ENCODE measurements around the gene LRRC8C.

LRRC8C gene

DNA sequence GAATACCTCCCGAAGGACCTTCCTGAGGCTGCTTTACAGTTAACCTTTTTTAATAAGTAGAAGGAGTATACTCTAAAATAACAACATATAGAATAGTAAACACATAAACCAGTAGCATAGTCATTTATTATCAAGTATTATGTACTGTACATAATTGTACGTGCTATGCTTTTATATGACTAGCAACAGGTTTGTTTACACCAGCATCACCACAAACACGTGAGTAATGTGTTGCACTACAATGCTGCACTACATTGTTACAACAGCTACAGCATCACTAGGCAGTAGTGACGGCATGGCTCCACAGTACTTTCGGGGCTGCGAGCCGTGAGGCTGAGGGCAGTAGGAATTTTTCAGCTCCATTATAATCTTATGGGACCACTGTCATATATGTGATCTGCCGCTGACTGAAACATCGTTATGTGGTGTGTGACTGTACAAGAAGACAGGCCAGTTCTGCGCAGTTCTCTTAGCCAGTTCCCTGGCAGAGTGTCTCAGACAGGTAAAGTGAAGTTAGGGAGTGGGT is 105.1 kb downstream of the LRRC8C start:
- no peak for DNase-seq

DNA sequence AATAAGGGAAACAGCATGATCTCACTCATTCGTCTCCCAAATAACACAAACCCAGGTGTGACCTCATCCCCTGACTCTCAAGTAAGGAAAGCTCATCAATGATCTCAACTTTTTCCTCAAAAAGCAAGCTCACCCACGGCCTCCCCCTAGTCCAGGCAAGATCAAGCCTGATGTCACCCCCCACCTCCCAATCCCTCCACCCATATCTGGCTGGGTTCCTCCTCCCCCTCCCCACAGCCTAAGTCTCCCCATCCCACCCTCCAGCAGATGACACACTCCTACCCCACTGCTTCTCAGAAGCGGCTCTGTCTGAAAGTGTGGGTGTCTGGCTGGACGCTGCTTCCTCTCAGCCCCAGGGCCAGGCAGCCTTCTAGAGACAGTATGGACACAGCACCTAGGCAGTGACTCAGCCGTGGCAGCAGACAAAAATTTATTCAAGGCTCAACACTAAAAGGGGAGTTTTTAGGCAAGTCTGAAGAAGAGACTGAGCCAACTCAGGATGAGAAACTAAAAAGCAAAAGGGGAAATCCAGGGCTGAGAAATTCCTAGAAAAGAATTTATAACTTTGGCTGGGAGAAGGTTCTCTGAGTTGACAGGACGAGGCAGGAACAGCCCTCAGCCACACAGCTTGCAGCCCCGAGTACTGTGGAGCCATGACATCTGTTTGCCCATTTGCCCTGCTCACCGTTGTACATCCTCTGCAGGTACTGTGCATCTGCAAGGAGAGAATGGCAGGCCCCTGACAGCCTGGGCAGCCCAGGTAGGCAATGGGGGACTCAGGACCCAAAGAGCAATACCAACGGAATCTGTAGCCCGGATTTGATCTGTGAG is 106.3 kb downstream of the LRRC8C start:
- peak; percentile 70 for DNase-seq

DNA sequence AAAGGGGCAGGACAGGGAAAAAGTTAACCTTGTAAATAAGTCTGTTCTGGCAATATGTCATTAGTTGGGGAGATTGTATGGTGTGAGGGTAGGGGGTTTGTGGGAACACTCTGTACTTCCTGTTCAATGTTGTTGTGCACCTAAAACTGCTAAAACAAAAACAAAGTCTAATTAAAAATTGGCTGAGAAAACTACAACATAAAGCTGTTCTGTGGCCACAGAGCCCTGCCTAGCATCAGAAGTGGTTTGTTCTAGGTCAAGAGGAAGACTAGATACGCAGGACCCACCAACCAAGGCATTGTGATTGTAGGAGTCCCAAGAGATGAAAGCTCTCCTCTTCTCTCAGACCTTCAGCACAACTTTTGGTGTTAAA is 106.9 kb downstream of the LRRC8C start:
- DNase-seq, result no peak

DNA sequence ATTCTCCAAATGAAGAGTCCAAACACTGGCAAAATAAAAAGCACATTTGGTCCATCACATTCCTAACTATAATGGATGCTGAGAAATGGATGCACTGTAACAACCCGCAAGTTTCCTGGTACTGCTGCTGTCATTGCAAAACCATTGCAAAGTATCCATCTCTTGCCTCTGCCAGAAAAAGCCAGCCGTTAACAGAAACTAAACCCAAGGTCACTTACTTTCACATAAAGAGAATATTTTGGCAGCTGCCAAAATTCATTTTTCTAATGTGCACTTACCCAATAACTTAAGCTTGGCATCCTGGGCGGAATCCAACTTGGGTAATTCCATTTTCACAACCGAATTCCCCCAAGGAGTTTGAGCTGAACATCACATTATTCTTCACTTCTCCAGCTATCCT is 110.9 kb downstream of the LRRC8C start:
- no peak for DNase-seq

DNA sequence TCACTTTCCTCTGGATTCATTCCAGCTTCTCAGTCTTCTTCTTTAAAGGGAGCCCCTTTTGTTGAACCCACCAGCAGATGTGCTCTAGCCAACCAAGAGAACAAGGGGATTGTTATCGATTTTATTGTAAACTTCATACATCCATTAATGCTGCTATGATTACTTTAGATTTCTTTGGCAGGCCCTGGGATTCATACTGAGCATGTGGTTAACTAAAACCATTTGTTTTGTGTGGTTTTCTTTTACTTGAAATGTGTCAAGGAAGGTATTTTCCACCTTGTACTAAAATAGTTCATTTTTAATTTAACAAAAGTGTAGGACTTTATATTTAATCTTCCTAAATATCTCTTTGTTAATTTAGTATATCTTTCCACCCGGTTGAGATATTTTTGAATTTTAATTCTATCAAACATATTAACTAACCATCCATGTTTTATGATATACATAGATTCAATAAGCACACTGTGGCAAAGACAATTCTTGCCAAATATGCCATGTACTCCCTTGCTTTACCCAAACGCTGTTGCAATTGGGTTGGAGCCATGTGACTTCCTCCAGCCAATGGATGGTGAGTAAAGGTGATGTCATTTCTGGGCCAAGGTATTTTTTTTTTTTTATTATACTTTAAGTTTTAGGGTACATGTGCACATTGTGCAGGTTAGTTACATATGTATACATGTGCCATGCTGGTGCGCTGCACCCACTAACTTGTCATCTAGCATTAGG is 113.7 kb downstream of the LRRC8C start:
- no peak for DNase-seq

DNA sequence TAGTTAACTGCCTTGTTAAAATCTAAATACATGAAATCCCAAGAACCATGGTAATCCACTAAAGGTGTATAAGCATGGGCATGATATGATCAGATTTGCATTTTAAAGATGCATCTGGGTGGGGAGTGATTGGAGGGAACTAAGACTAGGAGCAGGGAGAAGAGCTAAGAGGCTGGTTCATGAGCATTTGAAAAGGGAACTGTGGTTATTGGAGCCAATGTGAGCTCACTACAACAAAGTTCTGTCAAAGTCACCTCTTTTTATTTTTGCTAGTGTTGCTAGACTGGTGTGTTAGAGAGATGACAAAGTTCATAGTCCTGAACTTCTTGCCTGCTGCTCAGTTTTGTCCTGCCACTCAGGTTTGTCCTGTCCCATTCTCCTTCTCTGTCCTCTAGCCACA is 120.8 kb downstream of the LRRC8C start:
- DNase-seq, result no peak

DNA sequence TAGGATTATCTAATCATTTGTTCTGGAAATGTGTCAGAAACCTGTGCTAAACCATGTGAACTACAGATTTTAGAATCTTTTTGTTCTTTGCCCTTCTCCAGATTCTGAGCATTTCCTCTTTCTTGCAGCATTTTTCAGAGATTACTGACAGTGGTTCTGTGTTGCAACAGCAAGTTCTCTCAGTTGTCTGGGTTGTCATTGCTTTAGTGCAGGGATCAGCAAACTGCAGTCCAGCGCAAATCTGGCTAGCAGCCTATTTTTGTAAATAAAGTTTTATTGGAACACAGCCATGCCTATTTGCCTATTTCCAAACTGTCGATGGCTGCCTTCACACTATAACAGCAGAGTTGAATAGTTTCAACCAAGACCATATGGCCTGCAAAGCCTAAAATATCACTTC is 121.6 kb downstream of the LRRC8C start:
- no peak for DNase-seq

DNA sequence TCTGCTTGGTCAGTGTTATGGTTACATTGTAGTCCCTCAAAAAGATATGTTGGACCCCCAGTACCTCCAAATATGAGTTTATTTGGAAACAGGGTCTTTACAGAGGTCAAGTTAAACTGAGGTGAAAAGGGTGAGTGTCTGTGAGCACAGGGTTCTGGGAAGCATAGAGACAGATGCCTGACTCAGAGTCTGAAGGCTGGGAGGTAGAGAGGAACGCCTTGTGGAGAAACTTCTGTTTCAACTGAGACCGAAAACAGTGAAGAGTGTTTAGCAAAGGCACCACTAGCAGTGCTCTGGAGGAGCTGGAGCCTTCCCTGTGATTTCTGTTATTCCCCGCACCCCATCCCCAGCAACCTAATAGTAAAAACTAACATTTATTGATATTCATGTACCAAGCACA is 122.7 kb downstream of the LRRC8C start:
- no peak for DNase-seq

DNA sequence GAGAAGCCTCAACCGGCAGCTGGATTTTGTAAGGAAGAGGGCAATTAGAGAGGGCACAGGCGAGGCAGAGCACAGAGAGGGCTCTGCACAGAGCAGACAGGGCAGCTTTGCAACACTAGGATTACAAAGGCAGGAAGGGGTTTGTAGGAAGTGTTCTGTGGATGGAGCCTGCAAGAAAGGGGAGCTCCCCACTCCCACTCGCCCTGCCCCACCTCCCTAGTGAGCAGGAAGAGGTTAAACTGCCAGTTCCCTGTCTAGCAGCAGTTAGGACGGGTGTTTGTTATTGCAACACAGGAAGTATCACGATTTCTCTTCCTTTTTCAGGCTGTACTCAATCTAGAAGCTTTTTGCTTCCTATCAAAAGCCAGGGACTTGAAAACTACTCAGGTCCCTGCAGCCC is 124.6 kb downstream of the LRRC8C start:
- DNase-seq, result peak; percentile 76

DNA sequence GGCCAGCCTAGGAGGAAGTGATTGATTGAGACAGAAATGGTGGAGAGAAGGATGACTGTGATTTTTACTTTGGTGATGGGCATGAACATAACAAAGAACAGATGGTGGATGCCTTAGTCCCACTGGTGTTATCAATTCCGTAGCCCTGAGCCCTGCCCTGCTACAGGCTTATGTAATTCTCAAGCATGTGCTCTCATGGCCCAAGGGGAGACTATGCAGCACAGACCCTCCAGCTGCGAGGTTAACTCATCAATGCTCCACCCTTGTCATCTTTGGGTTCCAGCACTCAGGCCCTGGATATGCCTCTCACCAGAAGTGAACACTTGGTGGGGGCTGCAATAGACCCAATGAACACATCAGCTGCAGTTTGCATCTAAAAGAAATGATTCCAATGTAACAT is 125.2 kb downstream of the LRRC8C start:
- no peak for DNase-seq

DNA sequence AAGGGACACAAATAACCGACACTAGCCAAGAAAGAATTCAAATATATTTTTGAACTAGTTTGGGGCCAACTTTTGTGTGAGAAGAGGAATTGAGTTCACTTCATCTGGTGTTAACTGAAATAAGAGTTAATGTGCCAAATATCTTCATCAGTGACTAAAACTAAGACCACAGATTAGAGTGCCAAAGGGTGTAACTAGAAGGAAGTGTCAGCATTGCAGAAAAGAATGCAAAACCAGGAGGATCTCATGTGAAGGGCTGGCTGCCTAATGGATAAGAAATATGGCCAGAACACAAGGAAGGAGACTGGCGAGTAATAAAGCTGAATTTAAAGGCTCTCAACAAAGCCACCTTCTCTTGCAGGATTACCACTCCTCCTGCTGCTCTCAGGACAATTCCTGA is 126.1 kb downstream of the LRRC8C start:
- no peak for DNase-seq

DNA sequence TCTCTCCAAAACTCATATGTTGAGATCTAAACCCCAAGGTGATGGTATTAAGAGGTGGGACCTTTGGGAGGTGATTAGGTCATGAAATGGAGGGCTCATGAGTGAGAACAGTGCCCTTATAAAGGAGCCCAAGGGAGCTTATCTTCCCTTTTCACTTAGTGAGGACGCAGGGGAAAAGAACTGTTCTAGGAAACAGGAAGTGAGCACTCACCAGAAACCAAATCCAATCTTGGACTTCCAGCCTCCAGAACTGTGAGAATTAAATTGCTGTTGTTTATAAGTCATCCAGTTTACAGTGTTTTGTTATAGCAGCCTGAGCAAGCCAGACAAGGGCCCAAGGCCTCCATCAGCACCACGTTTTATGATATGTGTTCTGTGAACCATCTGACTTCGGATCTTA is 127.6 kb downstream of the LRRC8C start:
- no peak for DNase-seq

DNA sequence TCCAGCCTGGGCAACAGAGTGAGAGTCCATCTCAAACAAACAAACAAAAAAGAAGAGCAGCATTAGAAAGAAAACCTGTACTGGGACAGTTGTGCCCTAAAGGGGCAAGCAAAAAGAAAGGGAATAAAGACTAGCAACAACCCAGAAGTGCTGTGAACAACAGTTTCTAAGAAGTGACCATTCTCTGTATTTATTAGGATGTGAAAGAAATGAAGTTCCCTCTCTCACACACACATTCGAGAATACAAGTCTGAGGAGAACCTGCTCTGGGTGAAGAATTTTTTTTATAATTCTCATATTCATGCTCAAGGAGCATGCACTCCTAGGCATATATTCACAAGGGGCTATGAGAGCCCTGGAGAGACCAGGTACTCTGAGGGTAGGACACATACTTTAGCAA is 128.4 kb downstream of the LRRC8C start:
- DNase-seq, result no peak

DNA sequence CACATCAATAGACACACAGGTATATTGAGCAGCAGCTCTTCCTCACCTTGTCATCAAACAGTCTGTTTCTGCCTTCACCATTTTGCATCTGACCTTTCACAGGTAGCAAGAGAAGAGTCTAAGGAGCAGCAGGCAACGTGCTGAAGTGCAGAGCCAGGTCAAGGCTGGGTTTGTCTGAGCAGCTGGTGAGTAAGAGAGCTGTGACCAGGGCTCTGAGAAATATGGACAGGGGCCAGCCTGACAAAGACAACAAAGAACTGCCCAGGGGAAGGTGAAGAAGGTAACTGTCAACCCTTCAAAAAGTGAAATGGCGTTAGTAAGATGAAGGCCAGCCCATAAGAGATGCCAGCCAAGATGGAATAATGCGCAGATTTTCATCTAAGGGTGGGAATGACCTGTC is 129.0 kb downstream of the LRRC8C start:
- no peak for DNase-seq

DNA sequence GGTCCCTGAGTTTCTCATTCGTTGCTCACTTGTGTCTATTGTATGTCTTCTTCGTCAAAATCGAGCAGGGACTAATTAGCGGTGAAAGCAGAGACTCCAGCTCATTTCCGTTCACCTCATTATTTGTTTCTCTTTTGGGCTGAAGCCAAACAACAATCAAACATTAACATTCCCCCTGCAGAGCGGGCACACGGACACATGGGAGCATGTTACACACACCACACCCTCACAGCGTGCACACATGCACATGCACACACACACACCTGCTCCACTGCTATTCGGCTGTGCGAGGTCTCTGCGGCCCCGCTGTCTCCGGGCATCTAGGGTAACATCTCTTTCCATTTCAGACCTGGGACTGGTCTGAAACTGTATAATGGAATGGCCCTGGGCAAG is 129.5 kb downstream of the LRRC8C start:
- DNase-seq, result peak; percentile 27

DNA sequence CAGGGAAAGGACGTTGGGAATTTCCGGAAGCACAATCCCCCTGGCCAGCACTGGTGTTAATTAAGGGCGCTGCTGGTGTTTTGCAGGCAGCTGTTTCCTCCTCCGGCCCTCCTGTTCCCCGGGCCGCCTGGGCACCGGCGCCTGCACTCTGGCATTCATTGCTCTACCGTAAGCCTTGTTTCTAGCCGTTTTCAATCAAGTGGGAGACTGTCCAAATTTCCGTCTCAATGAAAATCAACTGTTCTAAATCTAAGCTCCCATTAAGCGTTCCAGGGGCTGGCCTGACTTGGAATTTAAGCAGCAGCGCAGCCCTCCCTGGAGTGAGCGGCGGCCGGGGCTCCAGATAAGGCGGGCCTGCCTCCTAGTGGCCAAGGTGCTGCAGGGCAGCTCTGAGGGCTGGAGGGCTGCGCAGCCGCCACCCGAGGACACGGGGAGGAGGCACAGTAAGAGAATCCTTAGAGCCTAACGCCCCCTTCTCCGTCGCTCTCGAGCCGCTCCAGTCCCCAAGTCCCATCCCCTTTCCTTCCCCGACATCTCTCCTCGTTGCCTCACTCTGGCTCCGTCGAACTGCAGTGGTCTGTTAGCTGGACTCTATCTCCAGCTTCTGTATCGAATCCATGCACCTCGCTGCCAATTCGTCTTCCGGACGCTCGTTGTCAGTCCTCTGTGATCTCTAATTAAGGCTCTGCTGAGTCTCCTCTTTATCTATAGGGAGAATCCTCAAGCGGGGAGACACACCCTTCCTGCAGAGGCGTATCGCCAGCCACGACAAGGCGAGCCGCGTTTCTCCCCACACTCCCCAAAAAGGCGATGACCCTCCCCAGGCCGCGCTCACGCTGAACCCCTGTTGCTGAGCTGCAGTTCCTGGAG is 130.1 kb downstream of the LRRC8C start:
- peak; percentile 92 for DNase-seq

DNA sequence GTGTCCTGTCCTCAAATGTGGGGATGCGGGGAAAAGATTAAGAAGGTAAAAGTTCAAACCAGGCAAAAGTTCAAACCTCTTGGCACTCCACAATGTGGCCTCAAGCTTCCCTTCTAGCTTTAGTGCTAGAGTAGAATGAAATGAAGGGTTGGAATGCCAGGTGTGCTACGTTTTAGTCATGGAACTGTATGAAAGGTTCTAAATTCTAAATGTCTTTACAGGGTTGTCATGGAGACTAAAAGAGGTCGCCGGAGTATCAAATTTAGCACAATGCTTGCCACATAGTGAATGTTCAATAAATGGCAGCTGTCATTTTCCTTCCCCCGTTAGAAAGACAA is 130.7 kb downstream of the LRRC8C start:
- DNase-seq, result no peak

DNA sequence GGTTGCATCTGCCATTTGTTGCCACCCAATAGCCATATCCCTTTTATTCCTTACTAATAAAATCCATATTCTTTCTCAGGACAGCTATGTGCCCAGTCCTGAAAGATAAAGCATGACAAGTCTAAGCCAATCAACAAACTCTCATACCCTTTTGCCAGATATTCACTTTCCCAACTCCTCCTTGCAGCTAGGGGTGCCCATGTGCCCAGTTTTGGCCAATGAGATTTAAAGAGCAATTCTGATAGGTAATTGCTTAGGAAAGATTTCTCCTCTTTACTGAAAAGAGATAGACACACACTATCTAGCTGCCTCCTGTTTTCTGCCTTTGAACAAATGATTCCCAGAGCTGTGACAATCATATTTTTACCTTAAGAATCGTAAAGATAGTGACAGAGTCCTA is 132.9 kb downstream of the LRRC8C start:
- no peak for DNase-seq

DNA sequence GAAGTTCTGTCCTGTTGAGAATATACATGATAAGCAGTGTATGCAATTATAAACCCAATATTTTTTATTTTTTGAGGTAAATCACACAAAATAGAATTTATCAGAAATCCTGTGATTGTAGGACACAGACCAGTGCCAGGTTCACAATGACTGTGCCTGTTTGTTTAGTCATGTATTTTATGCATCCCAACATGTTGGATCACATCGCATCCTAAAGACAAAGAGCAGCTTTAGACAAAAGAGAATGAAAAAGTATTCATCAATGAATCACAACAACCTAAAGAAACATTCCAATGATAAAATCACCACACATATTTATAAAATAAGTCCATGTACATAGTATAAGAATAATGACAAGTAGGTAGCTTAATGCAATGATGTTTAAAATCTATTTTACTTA is 134.7 kb downstream of the LRRC8C start:
- DNase-seq, result no peak
